Duodenal mucosa (tissue), 2 donors: ENCODE results near the gene SMIM13.

Source experiments
- H3K27ac ChIP-seq: one replicate; pipeline ENCODE4 v1.7.0; 2013; ENCODE audit warnings: low read depth, low read length
- H3K27me3 ChIP-seq, 2 donors: one replicate each; pipeline ENCODE4 v1.7.0; 2013; ENCODE audit warnings: low read length in 2 of 2, control low read depth in 1 of 2; ENCODE audit not compliant: insufficient read depth in 2 of 2, control insufficient read depth in 1 of 2
- H3K36me3 ChIP-seq, 2 donors: one replicate each; pipeline ENCODE4 v1.7.0; 2013; ENCODE audit warnings: low read length in 2 of 2, control low read depth in 1 of 2; ENCODE audit not compliant: insufficient read depth in 2 of 2, control insufficient read depth in 1 of 2
- H3K4me1 ChIP-seq, 2 donors: one replicate each; pipeline ENCODE4 v1.7.0; 2013; ENCODE audit warnings: low read length in 2 of 2, control low read depth in 1 of 2; ENCODE audit not compliant: insufficient read depth in 2 of 2, control insufficient read depth in 1 of 2
- H3K4me3 ChIP-seq, 2 donors: one replicate each; pipeline ENCODE4 v1.7.0; 2013; ENCODE audit warnings: low read length in 2 of 2, low read depth in 1 of 2
- H3K9ac ChIP-seq, 2 donors: one replicate each; pipeline ENCODE4 v1.7.0; 2013; ENCODE audit warnings: low read length in 2 of 2, low read depth in 1 of 2
- H3K9me3 ChIP-seq, 2 donors: one replicate each; pipeline ENCODE4 v1.7.0; 2013; ENCODE audit warnings: low read length in 2 of 2, control low read depth in 1 of 2; ENCODE audit not compliant: control insufficient read depth in 1 of 2

The SMIM13 gene

GRCh38 chr6:11151488-11151887 is 57.9 kb downstream of the SMIM13 start:
- H3K27ac ChIP-seq, result no peak overlapping the region
- H3K9me3 ChIP-seq, result no peaks in the 10 kb centered on the region
- no peaks in the 10 kb centered on the region for H3K4me1 ChIP-seq
- no peaks in the 10 kb centered on the region for H3K27me3 ChIP-seq
- no peaks in the 10 kb centered on the region for H3K36me3 ChIP-seq
- no peak overlapping the region for H3K4me3 ChIP-seq
- H3K9ac ChIP-seq, result no peak overlapping the region

GRCh38 chr6:11152581-11152980 is 58.9 kb downstream of the SMIM13 start:
- Histone ChIP-seq H3K4me1 (no peaks in the 10 kb centered on the region), H3K36me3 (no peaks in the 10 kb centered on the region), H3K9me3 (no peaks in the 10 kb centered on the region), H3K27ac (no peak overlapping the region), H3K27me3 (no peaks in the 10 kb centered on the region), H3K4me3 (no peak overlapping the region), H3K9ac (no peak overlapping the region)

GRCh38 chr6:11153447-11153846 is 59.8 kb downstream of the SMIM13 start:
- Histone ChIP-seq H3K27ac (no peak overlapping the region), H3K9me3 (no peaks in the 10 kb centered on the region), H3K27me3 (no peaks in the 10 kb centered on the region), H3K4me1 (no peaks in the 10 kb centered on the region), H3K36me3 (no peaks in the 10 kb centered on the region), H3K9ac (no peak overlapping the region), H3K4me3 (no peak overlapping the region)

DNA sequence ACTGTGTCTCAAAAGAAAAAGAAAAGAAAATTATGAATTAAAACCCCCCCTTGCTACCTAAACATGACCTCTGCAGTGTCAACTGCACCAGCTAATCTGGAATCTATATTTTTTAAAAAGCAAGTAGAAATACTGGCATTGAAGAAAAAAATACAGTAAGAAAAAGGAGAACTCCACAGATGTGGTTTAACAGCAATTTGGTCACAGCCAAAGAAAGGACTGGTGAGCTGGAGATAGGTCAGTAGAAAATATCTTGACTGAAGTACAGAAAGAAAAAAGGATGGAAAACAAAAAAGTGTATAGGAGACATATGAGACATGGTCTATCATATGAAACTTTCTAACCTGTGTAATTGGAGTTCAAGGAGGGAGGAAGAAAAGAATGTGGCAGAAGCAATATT is 62.0 kb downstream of the SMIM13 start:
- H3K4me1 ChIP-seq, result no peaks in the 10 kb centered on the region
- H3K36me3 ChIP-seq, result no peaks in the 10 kb centered on the region
- H3K27ac ChIP-seq, result no peak overlapping the region
- no peaks in the 10 kb centered on the region for H3K27me3 ChIP-seq
- no peaks in the 10 kb centered on the region for H3K9me3 ChIP-seq
- no peak overlapping the region for H3K9ac ChIP-seq
- H3K4me3 ChIP-seq, result no peak overlapping the region

GRCh38 chr6:11160199-11160598 is 66.6 kb downstream of the SMIM13 start:
- Histone ChIP-seq H3K27me3 (no peaks in the 10 kb centered on the region), H3K9ac (no peak overlapping the region), H3K36me3 (no peaks in the 10 kb centered on the region), H3K27ac (no peak overlapping the region), H3K9me3 (no peaks in the 10 kb centered on the region), H3K4me3 (no peak overlapping the region), H3K4me1 (no peaks in the 10 kb centered on the region)

DNA sequence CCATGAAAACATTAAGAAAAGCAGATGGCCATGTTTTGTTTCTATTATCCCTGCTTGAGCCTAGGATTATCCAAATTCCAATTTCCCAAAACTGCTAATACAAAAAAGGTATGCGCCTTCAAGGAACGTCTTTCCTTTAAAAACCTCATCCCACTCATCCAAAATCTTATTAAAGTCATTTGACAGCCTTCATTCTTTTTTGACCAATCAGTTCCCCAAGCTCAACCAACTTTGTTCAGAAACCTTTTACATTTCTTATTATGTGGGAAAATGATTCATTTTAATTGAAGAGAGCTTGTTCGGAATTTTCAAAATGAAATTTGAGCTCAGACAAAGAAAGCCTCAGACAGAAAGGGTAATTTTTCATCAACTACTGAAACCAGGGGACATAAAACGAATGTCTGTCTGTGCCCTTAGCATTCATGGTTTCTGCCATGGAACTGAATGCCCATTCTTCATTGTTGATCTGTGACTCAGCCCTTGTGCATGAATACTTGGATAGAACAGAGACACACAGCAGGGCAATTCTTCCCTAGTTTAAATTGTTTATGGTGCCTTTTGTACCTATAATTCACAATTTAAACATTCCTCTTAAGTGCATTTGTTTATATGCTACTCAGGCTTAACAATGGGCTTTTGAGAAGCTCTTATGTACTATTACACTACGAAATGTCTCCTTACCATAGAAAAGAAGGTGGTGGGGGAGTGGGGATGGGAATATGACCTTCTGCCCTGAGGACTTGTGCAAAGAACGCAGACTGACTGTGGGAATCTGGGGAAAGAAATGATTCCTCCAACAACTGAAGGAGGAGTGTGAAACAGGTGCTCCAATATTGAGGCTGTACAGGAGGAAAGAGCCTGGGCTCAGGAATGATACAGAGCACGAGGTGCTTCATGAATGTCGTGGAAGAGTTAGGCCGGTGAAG is 67.7 kb downstream of the SMIM13 start:
- no peaks in the 10 kb centered on the region for H3K4me1 ChIP-seq
- H3K9me3 ChIP-seq, result no peaks in the 10 kb centered on the region
- H3K27ac ChIP-seq, result no peak overlapping the region
- no peak overlapping the region for H3K9ac ChIP-seq
- H3K4me3 ChIP-seq, result no peak overlapping the region
- no peaks in the 10 kb centered on the region for H3K27me3 ChIP-seq
- H3K36me3 ChIP-seq, result no peaks in the 10 kb centered on the region

- Histone ChIP-seq H3K9me3 (no peaks in the 10 kb centered on the region), H3K27ac (no peak overlapping the region), H3K9ac (no peak overlapping the region), H3K36me3 (no peaks in the 10 kb centered on the region), H3K4me3 (no peak overlapping the region), H3K27me3 (no peaks in the 10 kb centered on the region), H3K4me1 (no peaks in the 10 kb centered on the region)
Observed at GRCh38 chr6:11162262-11162661, 68.6 kb downstream of the SMIM13 start.

DNA sequence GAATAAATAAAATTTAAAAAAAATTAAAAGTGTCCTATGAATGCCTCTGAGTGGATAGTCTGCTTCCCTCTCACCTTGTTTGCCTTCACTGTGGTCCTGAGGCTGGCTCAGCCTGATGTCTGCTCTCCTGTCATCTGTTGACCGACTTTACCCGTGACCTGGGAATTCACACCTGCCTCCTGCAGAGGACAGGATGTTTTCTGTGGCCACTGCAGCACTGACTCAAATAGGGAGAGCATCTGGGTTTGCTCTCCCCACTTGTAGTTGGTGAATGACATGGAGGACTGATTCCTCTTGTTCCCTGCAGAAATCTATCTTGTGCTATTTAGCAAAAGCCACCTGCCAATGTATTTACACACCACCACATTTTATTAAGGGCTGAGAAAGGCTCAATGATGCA is 70.3 kb downstream of the SMIM13 start:
- no peak overlapping the region for H3K9ac ChIP-seq
- H3K4me3 ChIP-seq, result no peak overlapping the region
- H3K27me3 ChIP-seq, result no peaks in the 10 kb centered on the region
- H3K9me3 ChIP-seq, result no peaks in the 10 kb centered on the region
- H3K4me1 ChIP-seq, result no peaks in the 10 kb centered on the region
- H3K36me3 ChIP-seq, result no peaks in the 10 kb centered on the region
- H3K27ac ChIP-seq, result no peak overlapping the region

- Histone ChIP-seq H3K4me3 (no peak overlapping the region), H3K4me1 (no peaks in the 10 kb centered on the region), H3K27me3 (no peaks in the 10 kb centered on the region), H3K9ac (no peak overlapping the region), H3K27ac (no peak overlapping the region), H3K36me3 (no peaks in the 10 kb centered on the region), H3K9me3 (no peaks in the 10 kb centered on the region)
Observed at GRCh38 chr6:11164717-11165646, 71.3 kb downstream of the SMIM13 start.

GRCh38 chr6:11166948-11167347 is 73.3 kb downstream of the SMIM13 start:
- no peaks in the 10 kb centered on the region for H3K9me3 ChIP-seq
- H3K36me3 ChIP-seq, result no peaks in the 10 kb centered on the region
- no peak overlapping the region for H3K4me3 ChIP-seq
- no peaks in the 10 kb centered on the region for H3K4me1 ChIP-seq
- H3K27ac ChIP-seq, result no peak overlapping the region
- H3K27me3 ChIP-seq, result no peaks in the 10 kb centered on the region
- no peak overlapping the region for H3K9ac ChIP-seq
